GM23338 (cell line): ENCODE data around the gene OSBPL10. TPM values are rescaled to one million over a fixed set of nuclear protein-coding genes. Genes with fewer than 3 reads are reported as not detected.

ENCODE experiments used
- ATAC-seq: fragments of 200-7000 bp; cut with Tn5 transposase; 3 replicates; pipeline ENCODE4 v1.9.1; 2020
- DNase-seq: peaks from one replicate; pipeline ENCODE4 v3.0.0-alpha.2; 2015; ENCODE audit warnings: low spot score
- H2AFZ ChIP-seq: fragments of 200-600 bp; sonication (generic); 2 replicates; pipeline ENCODE4 v1.8.0; 2016; ENCODE audit warnings: antibody characterized with exemption, mild to moderate bottlenecking, moderate library complexity
- H3F3A ChIP-seq: fragments of 200-600 bp; sonication (generic); replicated peaks from 2 replicates; pipeline ENCODE4 v1.8.0; 2017; ENCODE audit warnings: antibody characterized with exemption, mixed run types, low read depth
- H3K27ac ChIP-seq: fragments of 200-600 bp; sonication (generic); 2 replicates; pipeline ENCODE4 v1.6.1; 2016; ENCODE audit warnings: low read depth
- H3K27me3 ChIP-seq: fragments of 200-600 bp; sonication (generic); 2 replicates; pipeline ENCODE4 v1.8.0; 2016; ENCODE audit warnings: mild to moderate bottlenecking, mixed run types, moderate library complexity; ENCODE audit not compliant: insufficient read depth
- H3K36me3 ChIP-seq: fragments of 200-600 bp; sonication (generic); 2 replicates; pipeline ENCODE4 v1.8.0; 2016; ENCODE audit warnings: mild to moderate bottlenecking; ENCODE audit not compliant: insufficient read depth
- H3K4me1 ChIP-seq: fragments of 200-600 bp; sonication (generic); 2 replicates; pipeline ENCODE4 v1.8.0; 2016; ENCODE audit warnings: mild to moderate bottlenecking, moderate library complexity; ENCODE audit not compliant: insufficient read depth
- H3K4me2 ChIP-seq: fragments of 200-600 bp; sonication (generic); 2 replicates; pipeline ENCODE4 v1.7.1; 2017; ENCODE audit warnings: mixed run types
- H3K4me3 ChIP-seq: fragments of 200-600 bp; sonication (generic); 2 replicates; pipeline ENCODE4 v1.6.1; 2016; ENCODE audit warnings: mixed run types
- H3K79me2 ChIP-seq: fragments of 200-600 bp; sonication (generic); replicated peaks from 2 replicates; pipeline ENCODE4 v1.8.0; 2017; ENCODE audit warnings: mild to moderate bottlenecking; ENCODE audit not compliant: insufficient read depth
- H3K9me2 ChIP-seq: fragments of 200-600 bp; sonication (generic); 2 replicates; pipeline ENCODE4 v1.8.0; 2017; ENCODE audit not compliant: insufficient read depth
- H4K20me1 ChIP-seq: fragments of 200-600 bp; sonication (generic); replicated peaks from 2 replicates; pipeline ENCODE4 v1.8.0; 2017; ENCODE audit warnings: mild to moderate bottlenecking; ENCODE audit not compliant: insufficient read depth
- H3K27ac Mint-ChIP-seq: 2 replicates; pipeline ENCODE4 v1.8.0; 2020; ENCODE audit warnings: inconsistent platforms, mild to moderate bottlenecking, moderate library complexity, mixed read lengths
- H3K27me3 Mint-ChIP-seq: 3 replicates; pipeline ENCODE4 v1.8.0; 2022; ENCODE audit warnings: low read depth, mild to moderate bottlenecking, moderate library complexity, mixed read lengths, inconsistent platforms; ENCODE audit not compliant: insufficient read depth, poor library complexity
- H3K36me3 Mint-ChIP-seq: 3 replicates; pipeline ENCODE4 v1.8.0; 2021; ENCODE audit warnings: low read depth, mild to moderate bottlenecking, inconsistent platforms, moderate library complexity, mixed read lengths
- H3K4me1 Mint-ChIP-seq: 3 replicates; pipeline ENCODE4 v1.8.0; 2020; ENCODE audit warnings: mild to moderate bottlenecking, inconsistent platforms, mixed read lengths
- H3K4me3 Mint-ChIP-seq: 3 replicates; pipeline ENCODE4 v1.8.0; 2021; ENCODE audit warnings: moderate library complexity, mild to moderate bottlenecking, inconsistent platforms, mixed read lengths
- H3K9me3 Mint-ChIP-seq: 3 replicates; pipeline ENCODE4 v1.8.0; 2020; ENCODE audit warnings: moderate library complexity, mild to moderate bottlenecking, inconsistent platforms, mixed read lengths
- CREB1 ChIP-seq: fragments of 250-450 bp; sonication (Bioruptor Pico); IDR thresholded peaks from 2 replicates; pipeline ENCODE4 v1.5.0; 2020; ENCODE audit warnings: low read depth, mild to moderate bottlenecking, moderate library complexity
- CTCF ChIP-seq, 2 experiments: fragments of 200-600 bp in 1 of 2; sonication (generic) in 1 of 2; conservative IDR thresholded peaks; 2 replicates each; pipeline versions ENCODE4 v1.5.1 to v1.6.1; 2016 to 2017; ENCODE audit warnings: antibody characterized with exemption in 2 of 2, low read depth in 2 of 2, mild to moderate bottlenecking in 2 of 2, moderate library complexity in 1 of 2
- ETS1 ChIP-seq: IDR thresholded peaks from 2 replicates; pipeline ENCODE4 v1.6.1; 2016; ENCODE audit warnings: antibody characterized with exemption
- EZH2 ChIP-seq: fragments of 200-600 bp; sonication (generic); IDR thresholded peaks from one replicate; pipeline ENCODE4 v1.8.0; 2017; ENCODE audit warnings: antibody characterized with exemption, mild to moderate bottlenecking, low read depth; ENCODE audit not compliant: unreplicated experiment
- EZH2phosphoT487 ChIP-seq: fragments of 200-600 bp; sonication (generic); IDR thresholded peaks from one replicate; pipeline ENCODE4 v1.8.1; 2018; ENCODE audit warnings: antibody characterized with exemption; ENCODE audit not compliant: unreplicated experiment
- JUNB ChIP-seq: IDR thresholded peaks from one replicate; pipeline ENCODE4 v1.6.1; 2016; ENCODE audit warnings: antibody characterized with exemption; ENCODE audit not compliant: unreplicated experiment
- NANOG ChIP-seq: IDR thresholded peaks from 2 replicates; pipeline ENCODE4 v1.6.1; 2016; ENCODE audit warnings: antibody characterized with exemption, borderline replicate concordance
- POLR2AphosphoS5 ChIP-seq: IDR thresholded peaks from 2 replicates; pipeline ENCODE4 v1.6.1; 2016; ENCODE audit warnings: antibody characterized with exemption, low read depth
- REST ChIP-seq: IDR thresholded peaks from one replicate; pipeline ENCODE4 v1.6.1; 2018; ENCODE audit warnings: antibody characterized with exemption; ENCODE audit not compliant: unreplicated experiment
- STAT1 ChIP-seq: IDR thresholded peaks from one replicate; pipeline ENCODE4 v1.6.1; 2016; ENCODE audit warnings: antibody characterized with exemption; ENCODE audit not compliant: unreplicated experiment
- ZNF114 ChIP-seq: fragments of 250-450 bp; sonication (Bioruptor Pico); IDR thresholded peaks from 2 replicates; pipeline ENCODE4 v1.5.0; 2020; ENCODE audit warnings: mild to moderate bottlenecking, moderate library complexity
- ZNF331 ChIP-seq: fragments of 250-450 bp; sonication (Bioruptor Pico); IDR thresholded peaks from 2 replicates; pipeline ENCODE4 v1.5.0; 2020; ENCODE audit warnings: low read depth, mild to moderate bottlenecking, moderate library complexity
- ZNF462 ChIP-seq: fragments of 250-450 bp; sonication (Bioruptor Pico); IDR thresholded peaks from 2 replicates; pipeline ENCODE4 v1.5.0; 2020; ENCODE audit warnings: mild to moderate bottlenecking, moderate library complexity
- polyA plus RNA-seq: library from polyadenylated mRNA; unstranded; fragments of >200 nt; fragmentation: Nextera tagmentation; extraction: Ambion mirVana; gene quantifications from 2 replicates; pipeline ENCODE4 v1.2.1, GENCODE V29; 2016
- total RNA-seq: library from RNA; depleted of rRNA; stranded (reverse); fragments of >200 nt; shearing (Covaris generic); gene quantifications from 2 replicates; pipeline ENCODE4 v1.2.3, GENCODE V29; 2014

OSBPL10 gene
- total and polyA plus RNA-seq, 2 experiments from 2014 or later = 23.8 to 149 TPM

GRCh38 chr3:31985831-31986230 is 4.8 kb upstream of the OSBPL10 start:
- no peak overlapping the region for H3K27ac Mint-ChIP-seq
- peaks cover 13% of the 10 kb centered on the region for H3K36me3 Mint-ChIP-seq
- DNase-seq (no peak), ATAC-seq (no peak)
- Histone ChIP-seq H3K4me3 (no peak overlapping the region), H3F3A (peaks cover 2% of the 10 kb centered on the region; the same call in 1 of the 2 replicates), H3K79me2 (peaks cover 23% of the 10 kb centered on the region), H3K36me3 (peaks cover 31% of the 10 kb centered on the region), H3K9me2 (no peaks in the 10 kb centered on the region), H3K27me3 (no peaks in the 10 kb centered on the region), H3K4me2 (no peak overlapping the region), H3K27ac (peak overlapping the region; percentile 69; the same call in 1 of the 2 replicates), H4K20me1 (0 out of 2 replicates have a peak, but pooled peaks cover 7% of the 10 kb centered on the region), H2AFZ (no peak overlapping the region), H3K4me1 (peaks cover 12% of the 10 kb centered on the region)
- peaks cover 13% of the 10 kb centered on the region for H3K4me1 Mint-ChIP-seq
- no peak overlapping the region for H3K4me3 Mint-ChIP-seq
- TF ChIP-seq EZH2 (no peak), ZNF331 (CRISPR knock-in tag) (no peak), REST (no peak), STAT1 (no peak), NANOG (no peak), CTCF (conservative IDR thresholded peaks at IDR 0.05; ENCODE audit: low read depth in 2 of 2) (no peak), CREB1 (no peak), POLR2AphosphoS5 (no peak), ZNF462 (CRISPR knock-in tag) (no peak), EZH2phosphoT487 (no peak), ZNF114 (CRISPR knock-in tag) (no peak), ETS1 (no peak), JUNB (no peak)
- peaks cover 5% of the 10 kb centered on the region; the same call in 1 of the 3 replicates for H3K9me3 Mint-ChIP-seq
- H3K27me3 Mint-ChIP-seq = peaks cover 14% of the 10 kb centered on the region
